ENCODE results near the gene BPIFA3. TPM values are rescaled to one million over a fixed set of nuclear protein-coding genes. Genes with fewer than 3 reads are reported as not detected.

The BPIFA3 gene
- total RNA-seq, 2 donors from 2014 or later = not detected

- H3K9me3 ChIP-seq = no peaks in the 10 kb centered on the region
- H3K27me3 ChIP-seq = no peaks in the 10 kb centered on the region
- no peaks in the 10 kb centered on the region for H3K4me1 ChIP-seq
- TF ChIP-seq, protein P1, sequence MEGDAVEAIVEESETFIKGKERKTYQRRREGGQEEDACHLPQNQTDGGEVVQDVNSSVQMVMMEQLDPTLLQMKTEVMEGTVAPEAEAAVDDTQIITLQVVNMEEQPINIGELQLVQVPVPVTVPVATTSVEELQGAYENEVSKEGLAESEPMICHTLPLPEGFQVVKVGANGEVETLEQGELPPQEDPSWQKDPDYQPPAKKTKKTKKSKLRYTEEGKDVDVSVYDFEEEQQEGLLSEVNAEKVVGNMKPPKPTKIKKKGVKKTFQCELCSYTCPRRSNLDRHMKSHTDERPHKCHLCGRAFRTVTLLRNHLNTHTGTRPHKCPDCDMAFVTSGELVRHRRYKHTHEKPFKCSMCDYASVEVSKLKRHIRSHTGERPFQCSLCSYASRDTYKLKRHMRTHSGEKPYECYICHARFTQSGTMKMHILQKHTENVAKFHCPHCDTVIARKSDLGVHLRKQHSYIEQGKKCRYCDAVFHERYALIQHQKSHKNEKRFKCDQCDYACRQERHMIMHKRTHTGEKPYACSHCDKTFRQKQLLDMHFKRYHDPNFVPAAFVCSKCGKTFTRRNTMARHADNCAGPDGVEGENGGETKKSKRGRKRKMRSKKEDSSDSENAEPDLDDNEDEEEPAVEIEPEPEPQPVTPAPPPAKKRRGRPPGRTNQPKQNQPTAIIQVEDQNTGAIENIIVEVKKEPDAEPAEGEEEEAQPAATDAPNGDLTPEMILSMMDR (IDR thresholded peaks at IDR 0.05) = no peak
- no peak overlapping the region for H3K9ac ChIP-seq (ENCODE audit: low read depth in 2 of 2, low read length in 2 of 2)
- DNase-seq = no peak
- H3K36me3 ChIP-seq = no peaks in the 10 kb centered on the region
- H3K27ac ChIP-seq = no peak overlapping the region
- no peak overlapping the region for H3K4me3 ChIP-seq
- intact Hi-C loops (cut with DNase I) = no loop called here
These were observed 20.8 kb downstream of the BPIFA3 start for GRCh38 chr20:33237989-33238388.

- no peaks in the 10 kb centered on the region for H3K27me3 ChIP-seq
- TF ChIP-seq, protein P1 (IDR thresholded peaks at IDR 0.05) = no peak
- no peak for DNase-seq
- no peaks in the 10 kb centered on the region for H3K36me3 ChIP-seq
- intact Hi-C loops (cut with DNase I) = no loop called here
- no peak overlapping the region for H3K9ac ChIP-seq (ENCODE audit: low read depth in 2 of 2, low read length in 2 of 2)
- H3K4me1 ChIP-seq = no peaks in the 10 kb centered on the region
- H3K27ac ChIP-seq = no peak overlapping the region
- H3K9me3 ChIP-seq = no peaks in the 10 kb centered on the region
- no peak overlapping the region for H3K4me3 ChIP-seq
These were observed 22.3 kb downstream of the BPIFA3 start for GRCh38 chr20:33239418-33239817.

DNA sequence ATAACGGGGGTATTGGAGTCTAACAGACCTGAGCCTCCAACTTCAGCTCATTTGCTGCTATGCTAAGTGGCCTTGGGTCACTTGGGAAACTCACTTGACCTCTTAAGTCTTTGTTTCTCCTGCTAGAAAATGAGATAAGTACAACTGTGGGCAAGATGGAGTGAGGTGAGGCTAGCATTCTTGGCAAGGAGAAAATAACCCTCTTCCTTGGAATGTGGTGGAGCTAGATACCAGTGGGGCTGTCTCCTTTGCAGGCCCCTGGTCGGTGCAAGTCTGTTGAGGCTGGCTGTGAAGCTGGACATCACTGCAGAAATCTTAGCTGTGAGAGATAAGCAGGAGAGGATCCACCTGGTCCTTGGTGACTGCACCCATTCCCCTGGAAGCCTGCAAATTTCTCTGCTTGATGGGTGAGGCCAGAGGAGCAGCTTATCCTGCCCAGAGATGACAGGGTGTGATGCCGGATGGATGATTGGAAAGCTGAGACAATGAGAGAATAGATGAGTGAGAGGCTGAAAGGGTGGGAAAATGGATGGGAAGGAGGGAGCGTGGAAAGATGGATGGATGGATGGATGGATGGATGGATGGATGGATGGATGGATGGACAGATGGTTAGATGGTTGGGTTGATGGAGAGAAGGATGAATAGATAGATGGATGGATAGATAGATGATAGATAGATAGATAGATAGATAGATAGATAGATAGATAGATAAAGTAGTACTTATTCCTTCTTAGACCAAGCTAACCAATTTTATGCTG lies 23.0 kb downstream of the BPIFA3 start:
- intact Hi-C loops (cut with DNase I) = no loop called here
- Histone ChIP-seq H3K4me3 (no peak overlapping the region), H3K9me3 (no peaks in the 10 kb centered on the region), H3K27ac (no peak overlapping the region), H3K4me1 (no peaks in the 10 kb centered on the region), H3K36me3 (no peaks in the 10 kb centered on the region), H3K9ac (ENCODE audit: low read depth in 2 of 2, low read length in 2 of 2) (no peak overlapping the region), H3K27me3 (no peaks in the 10 kb centered on the region)
- DNase-seq = no peak
- TF ChIP-seq, protein P1 (IDR thresholded peaks at IDR 0.05) = no peak

GRCh38 chr20:33240923-33241322 lies 23.8 kb downstream of the BPIFA3 start:
- H3K9me3 ChIP-seq = no peaks in the 10 kb centered on the region
- no peak for DNase-seq
- TF ChIP-seq, protein P1 (IDR thresholded peaks at IDR 0.05) = no peak

DNA sequence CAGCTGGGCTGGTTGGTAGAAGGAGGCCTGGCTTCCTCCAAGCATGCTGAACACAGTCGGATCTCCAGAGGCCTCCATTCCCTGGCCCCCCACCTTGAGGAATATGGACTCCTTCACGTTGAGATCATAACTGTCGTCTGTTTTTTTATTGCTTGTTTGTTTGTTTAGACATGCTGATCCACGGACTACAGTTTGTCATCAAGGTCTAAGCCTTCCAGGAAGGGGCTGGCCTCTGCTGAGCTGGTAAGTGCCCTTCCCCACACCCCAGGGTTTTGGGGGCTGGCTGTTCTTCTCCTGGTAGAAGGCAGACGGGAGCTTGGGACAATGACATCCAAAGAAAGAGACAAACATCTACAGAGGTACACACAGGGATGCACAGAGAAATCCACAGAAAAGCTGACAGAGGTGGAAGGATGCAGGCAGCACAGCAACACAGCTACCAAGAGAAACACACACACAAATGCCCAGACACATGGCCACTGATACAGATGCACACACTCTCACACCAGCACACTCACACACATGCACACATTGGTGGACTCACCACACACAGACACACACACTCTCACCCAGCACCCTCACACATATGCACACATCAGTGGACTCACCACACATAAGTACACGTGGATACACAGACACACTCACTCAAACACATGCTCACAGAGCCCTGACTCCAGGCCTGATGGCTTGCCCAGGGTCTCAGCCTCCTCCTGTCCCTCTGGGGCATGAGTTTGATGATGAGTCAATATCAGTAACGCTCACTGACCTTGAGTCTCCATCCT lies 25.4 kb downstream of the BPIFA3 start:
- Histone ChIP-seq H3K4me1 (no peaks in the 10 kb centered on the region), H3K36me3 (no peaks in the 10 kb centered on the region), H3K4me3 (no peak overlapping the region), H3K27ac (no peak overlapping the region), H3K9ac (ENCODE audit: low read depth in 2 of 2, low read length in 2 of 2) (no peak overlapping the region), H3K9me3 (no peaks in the 10 kb centered on the region), H3K27me3 (no peaks in the 10 kb centered on the region)
- TF ChIP-seq, protein P1 (IDR thresholded peaks at IDR 0.05) = no peak
- intact Hi-C loops (cut with DNase I) = no loop called here
- no peak for DNase-seq

More at GRCh38 chr20:33240923-33241322, 23.8 kb downstream of the BPIFA3 start:
- Histone ChIP-seq H3K4me3 (no peak overlapping the region), H3K27ac (no peak overlapping the region), H3K36me3 (no peaks in the 10 kb centered on the region), H3K9ac (ENCODE audit: low read depth in 2 of 2, low read length in 2 of 2) (no peak overlapping the region), H3K27me3 (no peaks in the 10 kb centered on the region), H3K4me1 (no peaks in the 10 kb centered on the region)
- intact Hi-C loops (cut with DNase I) = no loop called here

Data from colonic mucosa (tissue), 4 donors.